Activated naive CD4-positive, alpha-beta T cell treated with anti-CD3 and anti-CD28 coated beads, Interleukin-2, amount 10 ng/mL, durations not matched to agents 7 days and 5 days (primary cell): ENCODE data around the gene ISCA2.
"Not testable (repeated sequence)": the region's sequence is repeated elsewhere in the genome, so short reads cannot be mapped to it uniquely, and the experiment has no call there.

Source experiments
- CTCF ChIA-PET: fragments of 350-600 bp; sonication (Branson Sonifier 250); formaldehyde crosslinking; loops from one replicate; lab custom pipeline; 2021; ENCODE audit warnings: antibody characterized with exemption; lab: Charles Lee
- DNase-seq: peaks from one replicate; pipeline ENCODE4 v3.0.0-alpha.2; 2020
- H3K27ac Mint-ChIP-seq: one replicate; pipeline ENCODE4 v1.8.0; 2021; ENCODE audit warnings: mild to moderate bottlenecking, moderate library complexity, mixed read lengths
- H3K27me3 Mint-ChIP-seq: one replicate; pipeline ENCODE4 v1.8.0; 2021; ENCODE audit warnings: mild to moderate bottlenecking, mixed read lengths
- H3K36me3 Mint-ChIP-seq: one replicate; pipeline ENCODE4 v1.8.0; 2021; ENCODE audit warnings: mixed read lengths
- H3K4me1 Mint-ChIP-seq: one replicate; pipeline ENCODE4 v1.8.0; 2021; ENCODE audit warnings: mixed read lengths
- H3K4me3 Mint-ChIP-seq: one replicate; pipeline ENCODE4 v1.8.0; 2021; ENCODE audit warnings: mild to moderate bottlenecking, moderate library complexity, mixed read lengths
- H3K9me3 Mint-ChIP-seq: one replicate; pipeline ENCODE4 v1.8.0; 2021; ENCODE audit warnings: mixed read lengths

ISCA2 gene

GRCh38 chr14:74522740-74523139, 29.2 kb downstream of the ISCA2 start:
- peaks cover 54% of the 10 kb centered on the region for H3K27me3 Mint-ChIP-seq
- no peaks in the 10 kb centered on the region for H3K9me3 Mint-ChIP-seq
- H3K4me3 Mint-ChIP-seq: no peak overlapping the region
- H3K27ac Mint-ChIP-seq: no peak overlapping the region
- CTCF ChIA-PET: no interaction called here
- H3K36me3 Mint-ChIP-seq: no peaks in the 10 kb centered on the region
- H3K4me1 Mint-ChIP-seq: no peaks in the 10 kb centered on the region
- DNase-seq: no peak

GRCh38 chr14:74524076-74524811, 30.7 kb downstream of the ISCA2 start:
- CTCF ChIA-PET: no interaction called here
- H3K27me3 Mint-ChIP-seq: peaks cover 44% of the 10 kb centered on the region
- H3K4me3 Mint-ChIP-seq: no peak overlapping the region
- H3K27ac Mint-ChIP-seq: no peak overlapping the region
- no peaks in the 10 kb centered on the region for H3K4me1 Mint-ChIP-seq
- DNase-seq: no peak
- H3K36me3 Mint-ChIP-seq: no peaks in the 10 kb centered on the region
- no peaks in the 10 kb centered on the region for H3K9me3 Mint-ChIP-seq

DNA sequence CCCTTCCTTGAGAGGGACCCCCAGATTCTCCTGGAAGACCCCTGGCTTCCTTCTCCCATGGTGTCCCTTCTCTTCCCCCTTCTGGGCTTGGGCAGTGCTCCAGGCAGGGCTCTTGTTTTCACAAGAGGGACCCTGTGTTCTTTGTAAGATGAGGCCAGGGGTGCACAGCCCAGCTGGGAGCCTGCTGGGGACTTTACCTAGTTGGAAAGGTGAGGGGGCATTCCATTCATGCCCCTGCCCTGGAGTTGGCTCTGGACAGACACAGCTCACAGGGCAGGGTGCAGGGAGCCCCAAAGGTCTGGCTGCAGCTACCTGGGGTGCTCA, 31.2 kb downstream of the ISCA2 start:
- peaks cover 42% of the 10 kb centered on the region for H3K27me3 Mint-ChIP-seq
- no peak overlapping the region for H3K27ac Mint-ChIP-seq

DNA sequence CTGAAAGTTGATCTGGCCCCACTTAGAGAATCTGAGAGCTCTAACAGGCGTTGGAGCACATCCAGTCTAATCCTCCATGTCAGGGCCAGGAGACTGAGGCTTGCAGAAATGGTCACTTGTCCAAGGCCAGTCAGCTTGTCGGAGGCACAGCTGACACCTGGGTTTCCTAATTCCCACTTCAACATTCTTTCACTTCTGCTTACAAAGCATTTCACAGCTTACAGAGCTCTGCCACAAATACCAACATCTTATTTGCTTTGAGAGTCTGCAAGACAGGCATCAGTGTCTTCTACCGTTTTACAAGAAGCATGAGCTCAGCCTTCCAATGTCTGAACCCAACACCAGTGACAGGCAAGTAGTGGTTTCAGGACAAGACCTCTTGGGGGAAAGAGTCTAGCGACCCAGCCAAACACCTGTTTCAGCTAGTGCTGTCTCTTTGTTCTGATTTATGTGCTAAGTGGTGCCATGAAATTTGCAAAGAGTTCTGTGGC, 31.8 kb downstream of the ISCA2 start:
- Mint-ChIP-seq H3K36me3 (no peaks in the 10 kb centered on the region), H3K9me3 (no peaks in the 10 kb centered on the region), H3K27me3 (peaks cover 39% of the 10 kb centered on the region), H3K27ac (no peak overlapping the region), H3K4me3 (no peak overlapping the region), H3K4me1 (no peaks in the 10 kb centered on the region)
- no peak for DNase-seq
- CTCF ChIA-PET: interaction anchor here (1.4 kb wide), 1 partner anchor 13 kb away, joined by 6 read pairs; no protein-coding TSS in a partner anchor

More for the DNA sequence above, 31.2 kb downstream of the ISCA2 start:
- Mint-ChIP-seq H3K4me1 (no peaks in the 10 kb centered on the region), H3K9me3 (no peaks in the 10 kb centered on the region), H3K4me3 (no peak overlapping the region), H3K36me3 (no peaks in the 10 kb centered on the region)
- no peak for DNase-seq
- CTCF ChIA-PET: no interaction called here

DNA sequence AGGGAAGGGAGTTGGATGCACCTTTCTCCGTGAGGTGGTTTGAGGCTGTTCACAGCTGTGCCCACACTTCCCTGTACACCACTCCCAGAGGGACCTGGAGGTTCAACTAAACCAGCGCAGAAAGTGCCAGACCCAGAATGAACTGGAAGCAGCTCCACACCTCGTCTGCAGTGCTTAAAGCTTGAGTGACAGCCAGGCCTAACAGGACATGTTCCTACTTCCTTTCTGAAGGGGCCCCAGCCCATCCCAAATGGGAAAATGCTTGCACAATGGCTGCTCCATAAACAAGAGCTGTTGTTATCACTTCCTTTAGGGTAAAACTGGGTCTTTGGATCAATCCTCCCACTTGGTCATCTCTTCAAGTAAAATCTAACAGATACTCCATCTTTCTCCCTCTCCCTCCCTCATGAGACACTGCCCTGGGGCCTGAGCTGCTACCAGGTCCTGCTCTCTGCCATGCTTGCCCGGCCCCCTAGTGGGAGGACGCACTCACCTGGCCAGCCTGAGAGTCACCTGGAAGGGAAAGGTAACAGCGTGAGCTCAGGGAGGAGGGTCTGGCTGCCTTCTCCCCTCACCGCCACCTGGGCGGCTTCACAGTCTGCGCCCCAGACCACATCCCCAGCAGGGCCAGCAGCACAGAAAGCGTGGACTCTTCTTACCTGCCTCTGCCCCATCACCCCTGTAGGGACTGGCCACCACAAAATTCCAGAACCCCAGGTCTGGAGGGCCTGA, 33.5 kb downstream of the ISCA2 start:
- CTCF ChIA-PET: interaction anchor here (1.0 kb wide), 1 partner anchor 9 kb away, joined by 3 read pairs; no protein-coding TSS in a partner anchor
- no peaks in the 10 kb centered on the region for H3K36me3 Mint-ChIP-seq
- H3K9me3 Mint-ChIP-seq: no peaks in the 10 kb centered on the region

GRCh38 chr14:74527736-74528280, 34.2 kb downstream of the ISCA2 start:
- CTCF ChIA-PET: interaction anchor here (1.0 kb wide), 1 partner anchor 10 kb away, joined by 3 read pairs; no protein-coding TSS in a partner anchor
- DNase-seq: no peak
- Mint-ChIP-seq H3K4me1 (no peaks in the 10 kb centered on the region), H3K27ac (no peak overlapping the region), H3K9me3 (no peaks in the 10 kb centered on the region), H3K36me3 (no peaks in the 10 kb centered on the region), H3K4me3 (no peak overlapping the region), H3K27me3 (peaks cover 35% of the 10 kb centered on the region)

More for the DNA sequence above, 33.5 kb downstream of the ISCA2 start:
- Mint-ChIP-seq H3K27me3 (peaks cover 35% of the 10 kb centered on the region), H3K4me3 (no peak overlapping the region), H3K27ac (no peak overlapping the region), H3K4me1 (no peaks in the 10 kb centered on the region)
- DNase-seq: no peak

DNA sequence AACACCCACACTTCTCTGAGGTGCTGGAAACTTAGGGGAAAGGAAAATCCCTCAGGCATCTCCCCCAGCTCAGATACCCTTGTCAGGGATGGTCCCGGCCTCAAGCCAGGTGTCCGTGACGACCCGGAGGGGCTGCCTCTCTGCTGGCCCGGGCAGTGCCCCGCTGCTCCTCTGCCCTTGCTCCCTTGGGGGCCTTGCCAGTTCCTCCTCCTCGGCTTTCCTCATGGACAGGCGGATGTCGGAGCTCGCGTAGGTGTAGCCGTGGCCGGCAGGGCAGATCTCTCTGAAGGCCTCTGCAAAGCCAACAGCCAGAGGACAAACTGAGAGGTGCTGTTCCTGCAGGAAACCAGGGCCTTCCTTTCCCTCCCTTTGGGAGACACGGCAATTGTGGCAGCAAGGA, 34.8 kb downstream of the ISCA2 start:
- Mint-ChIP-seq H3K4me1 (peaks cover 4% of the 10 kb centered on the region), H3K4me3 (no peak overlapping the region), H3K27ac (no peak overlapping the region), H3K27me3 (peaks cover 38% of the 10 kb centered on the region), H3K36me3 (no peaks in the 10 kb centered on the region), H3K9me3 (no peaks in the 10 kb centered on the region)
- DNase-seq: no peak
- CTCF ChIA-PET: no interaction called here

- CTCF ChIA-PET: interaction anchor here (1.1 kb wide), 1 partner anchor 27 kb away, joined by 3 read pairs; no protein-coding TSS in a partner anchor
- Mint-ChIP-seq H3K4me1 (peaks cover 9% of the 10 kb centered on the region), H3K36me3 (no peaks in the 10 kb centered on the region), H3K9me3 (no peaks in the 10 kb centered on the region), H3K27me3 (peaks cover 39% of the 10 kb centered on the region), H3K4me3 (no peak overlapping the region), H3K27ac (no peak overlapping the region)
- no peak for DNase-seq
Measured at GRCh38 chr14:74528886-74529285, 35.3 kb downstream of the ISCA2 start.

DNA sequence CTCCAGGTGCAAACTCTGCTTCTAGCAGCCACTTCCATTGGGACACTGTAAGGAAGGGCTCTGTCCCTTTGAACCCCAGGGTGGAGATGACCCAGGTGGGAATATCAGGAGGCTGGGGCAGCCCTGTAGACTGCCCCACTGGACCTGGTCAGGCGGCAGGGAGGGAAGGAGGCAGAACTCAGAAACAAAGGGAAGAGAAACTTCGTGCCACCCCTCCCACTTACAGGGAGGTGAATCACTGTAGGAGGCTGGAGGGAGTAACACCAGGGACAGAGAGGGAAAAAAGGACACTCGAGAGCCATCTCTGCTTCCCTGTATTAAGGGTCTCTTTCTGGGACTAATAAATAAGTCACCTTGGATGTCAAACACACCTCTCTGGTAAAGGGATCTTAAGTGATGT, 37.4 kb downstream of the ISCA2 start:
- peaks cover 10% of the 10 kb centered on the region for H3K4me1 Mint-ChIP-seq
- no peak overlapping the region for H3K27ac Mint-ChIP-seq
- H3K4me3 Mint-ChIP-seq: no peak overlapping the region
- no peaks in the 10 kb centered on the region for H3K36me3 Mint-ChIP-seq
- no peak for DNase-seq
- H3K27me3 Mint-ChIP-seq: peaks cover 19% of the 10 kb centered on the region
- no peaks in the 10 kb centered on the region for H3K9me3 Mint-ChIP-seq
- CTCF ChIA-PET: no interaction called here

DNA sequence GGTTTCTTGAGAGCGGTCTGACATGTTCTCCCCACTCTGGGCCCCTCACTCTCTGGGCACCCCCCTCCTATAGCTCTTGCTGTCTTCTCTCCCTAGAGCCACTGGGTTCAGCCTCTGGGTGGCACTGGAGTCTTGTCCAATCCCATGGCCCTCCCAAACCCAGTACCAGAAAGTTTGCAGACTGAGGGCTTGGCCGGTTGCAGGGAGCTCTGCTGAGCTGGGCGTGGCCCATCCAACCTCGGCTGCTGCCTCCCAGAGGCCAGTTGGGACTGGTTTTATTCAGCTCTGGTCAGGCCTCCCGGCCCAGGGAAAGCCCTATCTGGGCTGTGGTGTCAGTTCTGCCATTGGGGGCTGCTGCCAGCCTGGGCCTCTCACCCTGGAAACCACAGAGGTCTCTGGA, 37.9 kb downstream of the ISCA2 start:
- Mint-ChIP-seq H3K27ac (no peak overlapping the region), H3K36me3 (no peaks in the 10 kb centered on the region), H3K4me3 (no peak overlapping the region), H3K4me1 (peaks cover 10% of the 10 kb centered on the region), H3K9me3 (no peaks in the 10 kb centered on the region), H3K27me3 (peaks cover 15% of the 10 kb centered on the region)
- CTCF ChIA-PET: no interaction called here
- DNase-seq: no peak

DNA sequence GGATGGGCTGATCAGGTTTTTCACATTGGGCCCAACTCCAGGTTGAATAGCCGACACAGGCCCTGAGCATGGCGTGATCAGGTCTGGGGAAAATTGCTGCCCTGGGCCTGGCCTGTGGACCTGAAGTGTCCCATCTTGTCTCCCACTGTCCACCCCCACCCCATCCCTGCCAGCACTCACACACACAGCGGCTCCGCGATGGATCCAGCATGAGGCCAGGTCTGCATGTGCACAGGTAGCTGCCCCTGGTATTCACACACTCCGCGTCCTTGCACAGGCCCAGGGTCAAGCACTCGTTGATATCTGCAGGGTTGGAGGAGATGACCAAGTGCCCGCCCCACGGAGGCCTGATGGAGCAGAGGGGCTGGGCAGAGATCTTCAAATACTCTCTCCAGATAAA, 38.7 kb downstream of the ISCA2 start:
- Mint-ChIP-seq H3K27ac (no peak overlapping the region), H3K4me3 (no peak overlapping the region), H3K9me3 (no peaks in the 10 kb centered on the region), H3K4me1 (peaks cover 10% of the 10 kb centered on the region), H3K36me3 (no peaks in the 10 kb centered on the region), H3K27me3 (peaks cover 9% of the 10 kb centered on the region)
- CTCF ChIA-PET: interaction anchor here (1.0 kb wide), 1 partner anchor 79 kb away, joined by 3 read pairs; no protein-coding TSS in a partner anchor
- no peak for DNase-seq

DNA sequence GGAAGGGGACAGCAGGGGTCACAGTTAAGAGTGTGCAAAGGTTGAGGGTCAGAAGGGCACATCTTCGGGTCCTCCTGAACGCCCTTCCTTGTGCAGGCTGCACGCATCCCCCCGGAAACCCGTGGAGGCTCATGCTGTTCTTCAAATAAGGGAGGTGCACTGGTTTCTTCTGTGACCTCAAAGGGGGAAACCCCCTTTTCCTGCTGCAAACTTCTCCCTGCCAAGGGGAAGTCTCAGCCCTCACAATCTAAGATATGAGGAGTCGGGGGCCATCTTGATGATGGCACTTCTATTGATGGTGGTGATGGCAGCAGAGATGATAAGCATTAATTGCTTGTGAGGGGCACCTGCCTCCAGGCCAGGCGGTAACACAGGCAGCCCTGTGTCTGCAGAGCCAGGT, 40.0 kb downstream of the ISCA2 start:
- no peaks in the 10 kb centered on the region for H3K36me3 Mint-ChIP-seq
- no peak overlapping the region for H3K4me3 Mint-ChIP-seq
- no peaks in the 10 kb centered on the region for H3K9me3 Mint-ChIP-seq
- peaks cover 8% of the 10 kb centered on the region for H3K27me3 Mint-ChIP-seq
- peaks cover 10% of the 10 kb centered on the region for H3K4me1 Mint-ChIP-seq
- H3K27ac Mint-ChIP-seq: no peak overlapping the region
- CTCF ChIA-PET: no interaction called here
- no peak for DNase-seq

GRCh38 chr14:74535756-74536325, 42.3 kb downstream of the ISCA2 start:
- peaks cover 8% of the 10 kb centered on the region for H3K27me3 Mint-ChIP-seq
- no peak for DNase-seq
- CTCF ChIA-PET: no interaction called here
- no peak overlapping the region for H3K4me3 Mint-ChIP-seq
- no peak overlapping the region for H3K27ac Mint-ChIP-seq
- peaks cover 10% of the 10 kb centered on the region for H3K4me1 Mint-ChIP-seq
- H3K9me3 Mint-ChIP-seq: no peaks in the 10 kb centered on the region
- H3K36me3 Mint-ChIP-seq: no peaks in the 10 kb centered on the region

GRCh38 chr14:74536336-74536735, 42.8 kb downstream of the ISCA2 start:
- H3K36me3 Mint-ChIP-seq, H3K27ac Mint-ChIP-seq, H3K4me3 Mint-ChIP-seq, H3K27me3 Mint-ChIP-seq, CTCF ChIA-PET, H3K9me3 Mint-ChIP-seq, DNase-seq, H3K4me1 Mint-ChIP-seq: not testable (repeated sequence)
